ENCODE measurements around the gene ZNF532.

The ZNF532 gene

DNA sequence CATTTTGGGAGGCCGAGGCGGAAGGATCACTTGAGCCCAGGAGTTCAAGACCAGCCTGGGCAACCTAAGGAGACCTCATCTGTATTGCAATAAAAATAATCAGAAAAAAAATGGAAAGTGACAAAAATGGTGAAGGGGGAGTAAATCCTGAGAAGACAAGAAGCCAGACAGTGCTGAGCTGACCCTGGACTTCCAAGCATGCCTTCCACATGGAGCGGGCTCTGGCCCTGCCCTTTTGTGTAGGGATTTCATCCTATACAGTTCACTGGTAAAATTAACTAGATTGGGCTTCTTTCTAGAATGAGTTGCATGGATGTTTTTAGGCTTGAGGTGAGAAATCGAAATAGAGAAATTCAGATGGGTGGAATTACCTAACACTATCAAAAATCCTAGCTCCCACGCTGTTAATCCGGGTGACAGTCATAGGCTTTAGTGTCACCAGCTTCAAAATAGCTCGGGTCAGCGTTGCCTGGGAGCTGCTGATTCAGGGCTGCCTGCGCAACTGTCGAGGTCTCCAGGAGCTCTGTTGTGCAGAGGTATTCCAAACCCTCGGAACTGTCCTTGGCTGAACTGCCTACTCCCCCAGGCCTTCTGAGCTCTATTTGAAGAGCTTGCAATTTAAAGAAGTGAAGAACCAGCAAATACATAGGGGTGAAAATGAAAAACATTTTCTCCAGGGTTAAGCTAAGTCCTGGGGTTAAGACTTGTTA lies 21.5 kb upstream of the ZNF532 start:
- H3K4me3 ChIP-seq (ENCODE audit: low read depth, low read length), result no peak overlapping the region
- TF ChIP-seq, protein P1, sequence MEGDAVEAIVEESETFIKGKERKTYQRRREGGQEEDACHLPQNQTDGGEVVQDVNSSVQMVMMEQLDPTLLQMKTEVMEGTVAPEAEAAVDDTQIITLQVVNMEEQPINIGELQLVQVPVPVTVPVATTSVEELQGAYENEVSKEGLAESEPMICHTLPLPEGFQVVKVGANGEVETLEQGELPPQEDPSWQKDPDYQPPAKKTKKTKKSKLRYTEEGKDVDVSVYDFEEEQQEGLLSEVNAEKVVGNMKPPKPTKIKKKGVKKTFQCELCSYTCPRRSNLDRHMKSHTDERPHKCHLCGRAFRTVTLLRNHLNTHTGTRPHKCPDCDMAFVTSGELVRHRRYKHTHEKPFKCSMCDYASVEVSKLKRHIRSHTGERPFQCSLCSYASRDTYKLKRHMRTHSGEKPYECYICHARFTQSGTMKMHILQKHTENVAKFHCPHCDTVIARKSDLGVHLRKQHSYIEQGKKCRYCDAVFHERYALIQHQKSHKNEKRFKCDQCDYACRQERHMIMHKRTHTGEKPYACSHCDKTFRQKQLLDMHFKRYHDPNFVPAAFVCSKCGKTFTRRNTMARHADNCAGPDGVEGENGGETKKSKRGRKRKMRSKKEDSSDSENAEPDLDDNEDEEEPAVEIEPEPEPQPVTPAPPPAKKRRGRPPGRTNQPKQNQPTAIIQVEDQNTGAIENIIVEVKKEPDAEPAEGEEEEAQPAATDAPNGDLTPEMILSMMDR (IDR thresholded peaks at IDR 0.05; ENCODE audit: low read depth, low read length), result no peak

DNA sequence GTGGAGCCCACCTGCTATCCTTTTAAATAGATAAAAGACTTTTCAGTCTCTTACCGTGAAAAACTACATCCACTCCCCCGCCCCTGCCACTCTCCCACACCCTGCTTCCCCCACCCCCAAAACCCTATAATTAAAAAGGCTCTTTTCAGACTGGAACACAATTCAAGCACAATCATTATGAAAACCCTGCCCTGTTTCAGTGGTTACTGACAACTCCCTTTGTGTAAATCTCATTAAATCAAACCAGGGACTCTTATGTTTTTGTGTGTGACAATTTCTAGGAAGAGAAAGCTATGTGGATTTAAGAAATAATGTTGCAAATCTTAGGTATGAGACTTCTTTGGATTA lies 21.0 kb upstream of the ZNF532 start:
- TF ChIP-seq, protein P1 (IDR thresholded peaks at IDR 0.05; ENCODE audit: low read depth, low read length), result no peak
- no peak overlapping the region for H3K4me3 ChIP-seq (ENCODE audit: low read depth, low read length)

DNA sequence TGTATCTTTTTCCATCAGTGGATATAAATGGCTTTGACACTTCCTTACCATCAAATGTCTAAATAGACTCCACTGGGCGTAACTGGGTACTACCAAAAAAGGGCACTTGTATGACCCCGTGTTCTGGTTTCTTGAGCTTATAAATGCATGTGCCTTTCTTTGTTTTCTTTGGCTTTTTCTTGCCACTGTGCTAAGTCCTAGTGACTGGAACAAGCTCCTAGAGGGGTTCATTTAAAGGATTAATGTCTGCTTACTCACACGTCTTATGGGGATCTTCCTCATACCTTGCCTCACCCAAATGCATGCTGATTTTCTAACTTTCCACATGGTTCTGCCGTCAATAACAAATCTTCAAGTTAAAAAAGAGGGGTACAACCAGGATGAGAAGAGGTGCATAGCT lies 19.8 kb upstream of the ZNF532 start:
- no peak overlapping the region for H3K4me3 ChIP-seq (ENCODE audit: low read depth, low read length)
- TF ChIP-seq, protein P1 (IDR thresholded peaks at IDR 0.05; ENCODE audit: low read depth, low read length), result no peak

DNA sequence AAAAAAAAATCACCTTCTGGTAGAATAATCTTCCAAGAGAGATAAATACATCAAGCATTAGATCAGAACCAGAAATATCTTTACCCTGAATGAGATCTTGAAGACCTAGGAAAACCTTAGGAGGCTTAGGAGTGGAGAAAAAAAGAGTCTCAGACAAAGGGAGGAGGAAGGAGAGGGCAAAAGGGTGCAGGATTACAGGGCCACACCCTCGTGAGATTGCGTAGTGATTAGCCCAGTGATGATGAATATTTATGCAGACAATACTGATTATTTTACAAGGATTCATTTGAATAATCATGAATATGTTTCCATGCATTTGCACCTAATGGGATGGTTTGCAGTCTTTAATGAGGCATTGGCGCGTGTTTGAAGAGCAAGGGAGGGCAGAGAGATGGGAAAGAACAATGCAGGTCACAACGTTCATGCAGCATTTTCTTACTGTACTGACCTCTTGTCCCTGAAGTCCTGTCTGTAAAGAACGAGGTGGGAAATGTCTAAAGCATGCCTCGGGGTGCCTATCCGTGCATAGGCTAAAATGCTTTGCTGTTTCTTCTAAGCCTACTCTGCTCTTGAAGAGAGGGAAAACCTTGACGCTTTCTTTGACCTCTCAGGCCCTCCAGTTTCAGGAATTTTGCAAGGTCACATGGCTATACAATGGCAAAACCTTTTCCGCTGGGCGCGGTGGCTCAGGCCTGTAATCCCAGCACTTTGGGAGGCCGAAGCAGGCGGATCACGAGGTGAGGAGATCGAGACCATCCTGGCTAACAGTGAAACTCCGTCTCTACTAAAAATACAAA lies 18.6 kb upstream of the ZNF532 start:
- no peak overlapping the region for H3K4me3 ChIP-seq (ENCODE audit: low read depth, low read length)
- TF ChIP-seq, protein P1 (IDR thresholded peaks at IDR 0.05; ENCODE audit: low read depth, low read length), result no peak

DNA sequence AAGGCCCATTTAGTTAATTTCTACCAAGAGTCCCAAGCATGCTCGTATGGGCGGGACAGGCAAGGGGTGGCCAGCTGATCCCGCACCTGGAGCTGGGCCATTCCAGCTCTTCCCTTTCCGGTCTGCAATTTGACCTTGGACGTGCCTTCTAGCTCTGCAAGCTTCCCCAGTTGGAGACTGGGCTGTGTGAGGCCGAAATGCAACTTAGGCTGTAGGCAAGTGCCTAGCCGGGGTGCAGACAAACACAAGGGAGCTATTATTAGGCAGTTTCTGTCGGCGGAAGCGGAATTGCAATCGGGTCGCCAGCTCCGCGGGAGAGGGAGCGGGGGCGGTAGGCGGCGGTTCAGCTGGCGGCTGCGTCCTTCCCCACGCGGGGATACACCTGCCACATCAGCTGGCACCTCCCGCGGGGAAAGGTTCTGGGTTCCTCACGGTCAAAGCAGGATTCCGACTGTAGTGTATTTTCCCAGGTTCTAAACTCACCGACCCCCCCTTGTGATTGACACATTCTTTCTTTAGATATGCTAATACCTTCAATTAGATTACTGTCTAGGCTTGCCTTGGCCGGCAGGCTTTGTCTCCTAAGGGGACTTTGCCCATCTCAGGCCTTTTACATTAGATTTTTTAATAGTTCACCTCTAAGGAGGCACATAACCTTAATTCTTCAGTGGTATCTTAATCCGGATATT lies 17.1 kb upstream of the ZNF532 start:
- TF ChIP-seq, protein P1 (IDR thresholded peaks at IDR 0.05; ENCODE audit: low read depth, low read length), result no peak
- H3K4me3 ChIP-seq (ENCODE audit: low read depth, low read length), result no peak overlapping the region

DNA sequence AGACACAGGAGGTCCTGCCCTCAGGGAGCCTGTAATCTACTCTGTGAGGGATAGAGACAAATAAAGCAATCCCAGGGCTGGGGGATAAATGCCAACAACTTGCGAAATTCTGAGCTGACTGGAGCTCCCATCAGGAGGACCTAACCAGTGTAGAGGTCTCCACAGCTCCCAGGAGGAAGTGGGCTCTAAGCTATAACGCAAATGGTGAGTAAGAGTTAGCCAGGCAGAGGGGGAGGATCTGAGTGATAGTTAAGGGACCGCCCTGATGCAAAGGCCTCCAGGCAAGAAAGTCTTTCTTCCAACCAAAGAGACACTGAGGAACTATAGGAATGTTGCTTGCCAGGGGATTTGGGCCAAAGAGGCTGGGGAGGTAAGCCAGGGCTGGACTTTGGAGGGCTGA lies 16.0 kb upstream of the ZNF532 start:
- no peak overlapping the region for H3K4me3 ChIP-seq (ENCODE audit: low read depth, low read length)

More for the DNA sequence above, 16.0 kb upstream of the ZNF532 start:
- TF ChIP-seq, protein P1 (IDR thresholded peaks at IDR 0.05; ENCODE audit: low read depth, low read length), result no peak
